Measurements from ENCODE around the gene LIMD2. TPM values are rescaled to one million over a fixed set of nuclear protein-coding genes. Genes with fewer than 3 reads are reported as not detected.

LIMD2 gene
- polyA plus RNA-seq, 1 of the 3 experiments (the other 2 are of a cell fraction) = 78.0 TPM

- no peak overlapping the region for H3K4me3 ChIP-seq (ENCODE audit: low read depth in 2 of 2, low read length in 1 of 2)
- H3K79me2 ChIP-seq (ENCODE audit: insufficient read depth) = peaks cover 25% of the 10 kb centered on the region
- H3F3A ChIP-seq (replicated peaks; ENCODE audit: insufficient read depth) = peaks cover 29% of the 10 kb centered on the region
- peaks cover 9 to 65% of the 10 kb centered on the region in 2 experiments; a peak in 3 of 4 replicates for H3K4me1 ChIP-seq (ENCODE audit: control insufficient read depth in 1 of 2, insufficient read depth in 2 of 2, low read depth in 1 of 2, low read length in 1 of 2)
- H3K9me3 ChIP-seq = no peaks in the 10 kb centered on the region
- CTCF ChIA-PET = interaction anchor here (0.6 to 2.4 kb wide), 14 partner anchors 9 to 276 kb away, joined by 3 to 14 read pairs (median 4); partner anchors contain the start of gene MAP3K3
- 87% methylated on average over 10 of the region's 10 CpGs for WGBS (ENCODE audit: low lambda C conversion rate)
- H3K27me3 ChIP-seq (ENCODE audit: insufficient read depth) = no peaks in the 10 kb centered on the region
- DNase-seq = no peak
- H3K9ac ChIP-seq = no peak overlapping the region
- H3K4me2 ChIP-seq = peak overlapping the region; percentile 99
- POLR2A ChIA-PET = interaction anchor here (0.7 to 2.4 kb wide), 7 partner anchors 8 to 276 kb away, joined by 3 to 10 read pairs (median 6); partner anchors contain the start of genes CCDC47 and MAP3K3
- peaks cover 12 to 44% of the 10 kb centered on the region in 2 experiments for H3K36me3 ChIP-seq (replicated peaks in 1 of 2; ENCODE audit: control insufficient read depth in 1 of 2, insufficient read depth in 2 of 2, low read length in 1 of 2)
- TF ChIP-seq GABPA (IDR thresholded peaks at IDR 0.05; ENCODE audit: low read depth) (no peak), FOSL2 (IDR thresholded peaks at IDR 0.05; ENCODE audit: borderline replicate concordance, low read depth) (no peak), GATA2 (CRISPR knock-in tag; IDR thresholded peaks at IDR 0.05) (no peak), YY1 (IDR thresholded peaks at IDR 0.05; ENCODE audit: low read depth) (no peak), RXRA (IDR thresholded peaks at IDR 0.05; ENCODE audit: borderline replicate concordance, low read depth) (no peak), CHD2 (IDR thresholded peaks at IDR 0.05; ENCODE audit: low read length, partially characterized antibody) (no peak), RCOR1 (IDR thresholded peaks at IDR 0.05; ENCODE audit: low read length) (no peak)
- H2AFZ ChIP-seq (ENCODE audit: low read depth) = no peak overlapping the region
- H4K20me1 ChIP-seq (ENCODE audit: insufficient read depth) = peaks cover 11% of the 10 kb centered on the region
- no peaks in the 10 kb centered on the region for H3K9me2 ChIP-seq
- H3K27ac ChIP-seq (ENCODE audit: low read depth in 2 of 2, low read length in 1 of 2) = peak overlapping the region in 1 of 2 experiments; percentile 98; a peak in 1 of 4 replicates
Observed at GRCh38 chr17:63701456-63701820, 1.5 kb upstream of the LIMD2 start.

- peak overlapping the region; percentile 85; the same call in 1 of the 2 replicates for H2AFZ ChIP-seq (ENCODE audit: low read depth)
- H3K27ac ChIP-seq (ENCODE audit: low read depth in 2 of 2, low read length in 1 of 2) = peak overlapping the region; percentile 64 to 98
- peak overlapping the region; percentile 99 for H3K4me2 ChIP-seq
- H3K36me3 ChIP-seq (replicated peaks in 1 of 2; ENCODE audit: control insufficient read depth in 1 of 2, insufficient read depth in 2 of 2, low read length in 1 of 2) = peaks cover 12 to 40% of the 10 kb centered on the region in 2 experiments
- no peaks in the 10 kb centered on the region for H3K9me2 ChIP-seq
- H4K20me1 ChIP-seq (ENCODE audit: insufficient read depth) = peaks cover 11% of the 10 kb centered on the region
- H3K9me3 ChIP-seq = no peaks in the 10 kb centered on the region
- H3K9ac ChIP-seq = peak overlapping the region; percentile 85
- peak; percentile 97 for DNase-seq
- peaks cover 9 to 68% of the 10 kb centered on the region in 2 experiments; a peak in 3 of 4 replicates for H3K4me1 ChIP-seq (ENCODE audit: control insufficient read depth in 1 of 2, insufficient read depth in 2 of 2, low read depth in 1 of 2, low read length in 1 of 2)
- POLR2A ChIA-PET = interaction anchor here (0.6 to 2.2 kb wide), 11 partner anchors 9 to 275 kb away, joined by 3 to 10 read pairs (median 4); partner anchors contain the start of genes CCDC47, DDX42 and MAP3K3
- peak overlapping the region; percentile 84 to 89 for H3K4me3 ChIP-seq (ENCODE audit: low read depth in 2 of 2, low read length in 1 of 2)
- CTCF ChIA-PET = interaction anchor here (0.6 to 2.4 kb wide), 21 partner anchors 10 to 275 kb away, joined by 3 to 14 read pairs (median 4); partner anchors contain the start of gene MAP3K3
- H3K27me3 ChIP-seq (ENCODE audit: insufficient read depth) = no peaks in the 10 kb centered on the region
- WGBS (ENCODE audit: low lambda C conversion rate) = 65% methylated on average over 60 of the region's 88 CpGs
- H3F3A ChIP-seq (replicated peaks; ENCODE audit: insufficient read depth) = peaks cover 36% of the 10 kb centered on the region
- H3K79me2 ChIP-seq (ENCODE audit: insufficient read depth) = peaks cover 25% of the 10 kb centered on the region
- TF ChIP-seq IRF3 (IDR thresholded peaks at IDR 0.05; ENCODE audit: low read depth, low read length) = no peak
- TF ChIP-seq MAX (IDR thresholded peaks at IDR 0.05; ENCODE audit: low read depth) = peak; percentile 89; the same call in 1 of the 2 replicates
- 0 out of 2 replicates have a peak, but pooled peaks have one; percentile 24 for TF ChIP-seq REST (IDR thresholded peaks at IDR 0.05; ENCODE audit: low read depth, low read length)
- TF ChIP-seq FOXJ3 (CRISPR knock-in tag; IDR thresholded peaks at IDR 0.05) = no peak
- no peak for TF ChIP-seq GATA2 (CRISPR knock-in tag; IDR thresholded peaks at IDR 0.05)
- TF ChIP-seq MXI1 (IDR thresholded peaks at IDR 0.05; ENCODE audit: low read depth, low read length) = peak; percentile 52
- no peak for TF ChIP-seq USF1 (IDR thresholded peaks at IDR 0.05; ENCODE audit: borderline replicate concordance, low read depth)
- TF ChIP-seq PBX3 (IDR thresholded peaks at IDR 0.05) = no peak
- no peak for TF ChIP-seq TEAD4 (IDR thresholded peaks at IDR 0.05; ENCODE audit: borderline replicate concordance, insufficient read depth)
- no peak for TF ChIP-seq TAF1 (IDR thresholded peaks at IDR 0.05; ENCODE audit: borderline replicate concordance, low read depth, low read length)
- no peak; the same call in 1 of the 2 replicates for TF ChIP-seq POLR2AphosphoS5 (IDR thresholded peaks at IDR 0.05; ENCODE audit: low read depth, low read length)
- TF ChIP-seq RAD21 (IDR thresholded peaks at IDR 0.05; ENCODE audit: low read length) = peak; percentile 6; the same call in 1 of the 2 replicates
Observed at GRCh38 chr17:63700528-63701455, 867 bp upstream of the LIMD2 start.

All from SK-N-SH (cell line).